GM12891 (cell line): ENCODE measurements around the gene TMOD1.

Source experiments
- POLR2A ChIP-seq: IDR thresholded peaks from 2 replicates; pipeline ENCODE4 v1.6.1; 2011; ENCODE audit warnings: low read depth, low read length, control low read depth
- POLR2AphosphoS5 ChIP-seq: IDR thresholded peaks from 2 replicates; pipeline ENCODE4 v1.6.1; 2011; ENCODE audit warnings: low read depth, low read length, control low read depth
- SPI1 ChIP-seq: IDR thresholded peaks from 2 replicates; pipeline ENCODE4 v1.6.1; 2011; ENCODE audit warnings: low read depth, low read length, control low read depth

GRCh38 chr9:97491216-97491999 is 10.1 kb upstream of the TMOD1 start:
- TF ChIP-seq SPI1 = no peak
- no peak for TF ChIP-seq POLR2A
- TF ChIP-seq POLR2AphosphoS5 = no peak
